HEK293 (cell line): ENCODE data around the gene FGF12.

ENCODE experiments used
- CTCF ChIA-PET: fragments of 350-600 bp; formaldehyde crosslinking; extraction: SDS; loops from one replicate; lab custom pipeline; 2021; ENCODE audit warnings: antibody characterized with exemption; lab: Yijun Ruan, JAX
- POLR2A ChIA-PET: fragments of 300-600 bp; formaldehyde crosslinking; extraction: SDS; loops from one replicate; lab custom pipeline; 2020; ENCODE audit warnings: antibody characterized with exemption, inconsistent platforms; lab: Yijun Ruan, JAX
- H3K27ac ChIP-seq: fragments of 200-500 bp; sonication (Bioruptor generic); 2 replicates; pipeline ENCODE4 v1.5.1; 2014; ENCODE audit warnings: low read depth, low read length, control low read depth, inconsistent platforms; ENCODE audit errors: extremely low read depth
- H3K36me3 ChIP-seq, 2 experiments: fragments of 200-500 bp in 1 of 2; sonication (Bioruptor generic) in 1 of 2; 1 replicate in 1 of 2; 2 replicates in 1 of 2; pipeline ENCODE4 v1.5.1; 2014 to 2017; ENCODE audit warnings: inconsistent platforms in 2 of 2, low read length in 2 of 2; ENCODE audit not compliant: control insufficient read depth in 2 of 2, insufficient read depth in 1 of 2
- H3K4me1 ChIP-seq: fragments of 200-500 bp; sonication (Bioruptor generic); 2 replicates; pipeline ENCODE4 v1.5.1; 2014; ENCODE audit warnings: mild to moderate bottlenecking, low read length, inconsistent platforms; ENCODE audit not compliant: control insufficient read depth, insufficient read depth
- H3K4me3 ChIP-seq: 2 replicates; pipeline ENCODE4 v1.5.1; 2011; ENCODE audit warnings: low read depth, mild to moderate bottlenecking, control low read depth, low read length, moderate library complexity
- H3K9me3 ChIP-seq: fragments of 200-500 bp; sonication (Bioruptor generic); 2 replicates; pipeline ENCODE4 v1.5.1; 2014; ENCODE audit warnings: low read depth, low read length, inconsistent platforms; ENCODE audit not compliant: control insufficient read depth, insufficient read depth
- HOXA7 ChIP-seq: sonication (generic); formaldehyde crosslinking; IDR thresholded peaks from 2 replicates; pipeline ENCODE4 v1.8.1; 2022; ENCODE audit warnings: missing genetic modification reagents, borderline replicate concordance
- KLF17 ChIP-seq: fragments of 450-650 bp; formaldehyde crosslinking; IDR thresholded peaks from 2 replicates; pipeline ENCODE4 v1.5.1; 2016; ENCODE audit warnings: missing biosample characterization, missing genetic modification characterization
- KLF9 ChIP-seq: fragments of 450-650 bp; formaldehyde crosslinking; IDR thresholded peaks from 2 replicates; pipeline ENCODE4 v1.5.1; 2016; ENCODE audit warnings: missing biosample characterization, missing genetic modification characterization, low read depth
- OSR2 ChIP-seq: fragments of 450-650 bp; formaldehyde crosslinking; IDR thresholded peaks from 2 replicates; pipeline ENCODE4 v1.5.1; 2016; ENCODE audit warnings: missing biosample characterization, missing genetic modification characterization
- PRDM4 ChIP-seq: fragments of 450-650 bp; formaldehyde crosslinking; IDR thresholded peaks from 2 replicates; pipeline ENCODE4 v1.5.1; 2017; ENCODE audit warnings: missing biosample characterization, missing genetic modification characterization
- ZBTB8A ChIP-seq: fragments of 450-650 bp; formaldehyde crosslinking; IDR thresholded peaks from 2 replicates; pipeline ENCODE4 v1.5.1; 2016; ENCODE audit warnings: missing biosample characterization, missing genetic modification characterization
- ZFP37 ChIP-seq: fragments of 450-650 bp; formaldehyde crosslinking; IDR thresholded peaks from 2 replicates; pipeline ENCODE4 v1.5.1; 2016; ENCODE audit warnings: missing biosample characterization, missing genetic modification characterization
- ZIC2 ChIP-seq: fragments of 450-650 bp; formaldehyde crosslinking; IDR thresholded peaks from 2 replicates; pipeline ENCODE4 v1.5.1; 2016; ENCODE audit warnings: missing biosample characterization, missing genetic modification characterization
- ZNF138 ChIP-seq: fragments of 450-650 bp; formaldehyde crosslinking; IDR thresholded peaks from 2 replicates; pipeline ENCODE4 v1.5.1; 2016; ENCODE audit warnings: missing biosample characterization, missing genetic modification characterization, borderline replicate concordance
- ZNF169 ChIP-seq: fragments of 450-650 bp; formaldehyde crosslinking; IDR thresholded peaks from 2 replicates; pipeline ENCODE4 v1.5.1; 2016; ENCODE audit warnings: missing biosample characterization, missing genetic modification characterization
- ZNF24 ChIP-seq: fragments of 450-650 bp; formaldehyde crosslinking; IDR thresholded peaks from 2 replicates; pipeline ENCODE4 v1.5.1; 2016; ENCODE audit warnings: missing biosample characterization, missing genetic modification characterization
- ZNF292 ChIP-seq: fragments of 450-650 bp; formaldehyde crosslinking; IDR thresholded peaks from 2 replicates; pipeline ENCODE4 v1.5.1; 2016; ENCODE audit warnings: low read depth, missing biosample characterization, missing genetic modification characterization, borderline replicate concordance
- ZNF311 ChIP-seq: fragments of 450-650 bp; formaldehyde crosslinking; IDR thresholded peaks from 2 replicates; pipeline ENCODE4 v1.5.1; 2017; ENCODE audit warnings: missing biosample characterization, missing genetic modification characterization, borderline replicate concordance
- ZNF350 ChIP-seq: fragments of 450-650 bp; formaldehyde crosslinking; IDR thresholded peaks from 2 replicates; pipeline ENCODE4 v1.5.0; 2017; ENCODE audit warnings: missing biosample characterization, mild to moderate bottlenecking, missing genetic modification characterization
- ZNF354C ChIP-seq: fragments of 450-650 bp; formaldehyde crosslinking; IDR thresholded peaks from 2 replicates; pipeline ENCODE4 v1.5.1; 2016; ENCODE audit warnings: missing biosample characterization, missing genetic modification characterization, low read depth, borderline replicate concordance
- ZNF362 ChIP-seq: fragments of 450-650 bp; formaldehyde crosslinking; IDR thresholded peaks from 2 replicates; pipeline ENCODE4 v1.5.1; 2016; ENCODE audit warnings: missing biosample characterization, missing genetic modification characterization
- ZNF37A ChIP-seq: fragments of 450-650 bp; IDR thresholded peaks from 2 replicates; pipeline ENCODE4 v1.5.1; 2018; ENCODE audit warnings: missing biosample characterization, missing genetic modification characterization
- ZNF423 ChIP-seq: fragments of 450-650 bp; formaldehyde crosslinking; IDR thresholded peaks from 2 replicates; pipeline ENCODE4 v1.5.1; 2016; ENCODE audit warnings: missing biosample characterization, missing genetic modification characterization
- ZNF521 ChIP-seq: fragments of 450-650 bp; formaldehyde crosslinking; IDR thresholded peaks from 2 replicates; pipeline ENCODE4 v1.5.1; 2017; ENCODE audit warnings: missing biosample characterization, mild to moderate bottlenecking, missing genetic modification characterization
- ZNF549 ChIP-seq: fragments of 450-650 bp; IDR thresholded peaks from 2 replicates; pipeline ENCODE4 v1.5.1; 2018; ENCODE audit warnings: missing biosample characterization, missing genetic modification characterization, mild to moderate bottlenecking, inconsistent platforms, moderate library complexity
- ZNF624 ChIP-seq: fragments of 450-650 bp; formaldehyde crosslinking; IDR thresholded peaks from 2 replicates; pipeline ENCODE4 v1.5.1; 2017; ENCODE audit warnings: missing biosample characterization, missing genetic modification characterization
- ZNF658 ChIP-seq: fragments of 450-650 bp; formaldehyde crosslinking; IDR thresholded peaks from 2 replicates; pipeline ENCODE4; 2016; ENCODE audit warnings: missing biosample characterization, missing genetic modification characterization
- ZNF76 ChIP-seq: fragments of 450-650 bp; formaldehyde crosslinking; IDR thresholded peaks from 2 replicates; pipeline ENCODE4; 2016; ENCODE audit warnings: low read depth, missing biosample characterization, missing genetic modification characterization, borderline replicate concordance

Gene FGF12

GRCh38 chr3:192331749-192332385, 395.5 kb downstream of the FGF12 start (continued):
- TF ChIP-seq ZFP37, result no peak
- TF ChIP-seq, all 188 proteins: peak for 0

GRCh38 chr3:192326656-192327055, 400.7 kb downstream of the FGF12 start:
- no peak overlapping the region for H3K4me3 ChIP-seq
- POLR2A ChIA-PET, result no interaction called here
- CTCF ChIA-PET, result no interaction called here
- no peaks in the 10 kb centered on the region for H3K4me1 ChIP-seq
- H3K27ac ChIP-seq, result no peak overlapping the region
- TF ChIP-seq ZNF624 (tag by site-specific recombination) (no peak), ZNF292 (tag by site-specific recombination) (no peak), ZNF138 (tag by site-specific recombination) (no peak), PRDM4 (tag by site-specific recombination) (no peak), OSR2 (tag by site-specific recombination) (no peak)
- TF ChIP-seq, all 188 proteins: peak for 0
- Histone ChIP-seq H3K36me3 (no peaks in the 10 kb centered on the region), H3K9me3 (no peaks in the 10 kb centered on the region)

GRCh38 chr3:192317564-192317963, 409.8 kb downstream of the FGF12 start:
- Histone ChIP-seq H3K36me3 (no peaks in the 10 kb centered on the region), H3K27ac (no peak overlapping the region), H3K9me3 (no peaks in the 10 kb centered on the region), H3K4me3 (no peak overlapping the region), H3K4me1 (no peaks in the 10 kb centered on the region)
- TF ChIP-seq ZNF292 (tag by site-specific recombination) (no peak), ZIC2 (peak; percentile 18; the same call in 1 of the 2 replicates)
- ChIA-PET POLR2A (no interaction called here), CTCF (no interaction called here)

- Histone ChIP-seq H3K27ac (no peak overlapping the region), H3K4me3 (no peak overlapping the region), H3K36me3 (no peaks in the 10 kb centered on the region), H3K4me1 (no peaks in the 10 kb centered on the region), H3K9me3 (no peaks in the 10 kb centered on the region)
- TF ChIP-seq ZNF169 (tag by site-specific recombination) (no peak), ZNF350 (tag by site-specific recombination) (no peak), ZNF549 (tag by site-specific recombination) (no peak), ZNF37A (tag by site-specific recombination) (no peak)
- POLR2A ChIA-PET, result no interaction called here
- CTCF ChIA-PET, result interaction anchor here (0.6 kb wide), 1 partner anchor 22 kb away, joined by 3 read pairs; no protein-coding TSS in a partner anchor
Measured at GRCh38 chr3:192313605-192314004, 413.7 kb downstream of the FGF12 start.

- Histone ChIP-seq H3K4me3 (no peak overlapping the region), H3K36me3 (no peaks in the 10 kb centered on the region), H3K4me1 (no peaks in the 10 kb centered on the region), H3K27ac (no peak overlapping the region), H3K9me3 (no peaks in the 10 kb centered on the region)
- ChIA-PET POLR2A (no interaction called here), CTCF (no interaction called here)
- no peak for TF ChIP-seq ZBTB8A (tag by site-specific recombination)
- TF ChIP-seq KLF9, result no peak
- TF ChIP-seq ZNF311, result no peak
- no peak for TF ChIP-seq ZNF658
- no peak for TF ChIP-seq ZNF76 (tag by site-specific recombination)
- TF ChIP-seq ZNF362 (tag by site-specific recombination), result no peak
- no peak for TF ChIP-seq KLF17 (tag by site-specific recombination)
- no peak for TF ChIP-seq HOXA7 (CRISPR knock-in tag)
- TF ChIP-seq ZNF521 (tag by site-specific recombination), result no peak
- TF ChIP-seq ZNF354C (tag by site-specific recombination), result no peak
- no peak for TF ChIP-seq ZNF423
- TF ChIP-seq ZNF24 (tag by site-specific recombination), result no peak
Measured at GRCh38 chr3:192307631-192308030, 419.7 kb downstream of the FGF12 start.
